GM19328 (cell line): ENCODE measurements around the gene TBL3.
"Not testable (repeated sequence)": the region's sequence is repeated elsewhere in the genome, so short reads cannot be mapped to it uniquely, and the experiment has no call there.

ENCODE experiments used
- ATAC-seq: cut with Tn5 transposase; IDR thresholded peaks from one replicate; pipeline ENCODE4 v1.9.1; 2021; ENCODE audit warnings: mild to moderate bottlenecking, moderate library complexity; ENCODE audit not compliant: unreplicated experiment

Gene TBL3

DNA sequence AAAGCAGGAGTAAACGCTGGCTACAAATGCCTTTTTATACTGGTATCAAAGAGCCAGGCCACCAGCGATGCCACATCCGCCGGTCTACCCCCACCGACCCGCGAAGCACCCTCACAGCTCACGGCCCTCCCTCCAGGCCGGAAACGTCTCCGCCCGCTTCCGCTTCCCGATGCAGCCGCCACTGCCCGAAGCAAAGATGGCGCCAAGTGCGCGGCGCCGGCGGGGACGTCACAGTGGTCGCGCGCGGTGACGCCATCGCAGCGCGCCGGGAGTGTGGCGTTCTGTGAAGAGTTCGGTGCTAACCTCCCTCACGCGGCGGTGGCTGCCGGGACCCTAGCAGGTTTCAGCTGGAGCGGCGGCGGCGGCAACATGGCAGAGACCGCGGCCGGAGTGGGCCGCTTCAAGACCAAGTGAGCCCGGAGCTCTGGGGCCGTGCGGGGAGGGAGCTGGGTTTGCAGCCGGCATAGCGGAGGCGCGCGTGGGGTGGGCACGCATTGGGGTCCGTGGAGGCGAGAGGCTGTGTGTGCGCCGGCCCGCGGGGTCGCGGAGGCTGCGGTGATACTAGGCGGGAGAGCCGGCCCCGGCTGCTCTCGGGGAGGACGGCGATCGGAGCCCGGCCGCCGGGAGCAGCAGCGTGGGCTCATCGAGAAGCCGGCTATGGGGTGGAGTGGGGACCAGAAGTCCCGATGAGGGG, at the start of gene TBL3:
Gene TBL3, plus strand, starts transcription at position 258 of the 694 bp plus-strand sequence. Its CDS starts 112 bp downstream, at position 370.
- peak; percentile 65 for ATAC-seq

DNA sequence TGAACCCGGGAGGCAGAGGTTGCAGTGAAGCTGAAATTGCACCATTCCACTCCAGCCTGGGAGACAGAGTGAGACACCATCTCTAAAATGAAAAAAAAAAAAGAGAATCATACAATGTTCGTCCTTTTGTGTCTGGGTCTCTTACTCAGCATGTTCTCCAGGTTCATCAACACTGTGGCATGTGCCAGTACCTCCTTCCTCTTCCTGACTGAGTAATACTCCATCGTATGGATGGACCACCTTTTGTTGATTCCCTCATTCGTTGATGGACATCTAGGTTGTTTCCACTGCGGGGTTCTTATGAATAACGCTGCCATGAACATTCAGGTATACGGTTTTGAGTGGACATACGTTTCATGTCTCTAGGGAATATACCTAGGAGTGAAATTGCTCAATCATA, 49.5 kb upstream of the TBL3 start:
- ATAC-seq, result no peak

DNA sequence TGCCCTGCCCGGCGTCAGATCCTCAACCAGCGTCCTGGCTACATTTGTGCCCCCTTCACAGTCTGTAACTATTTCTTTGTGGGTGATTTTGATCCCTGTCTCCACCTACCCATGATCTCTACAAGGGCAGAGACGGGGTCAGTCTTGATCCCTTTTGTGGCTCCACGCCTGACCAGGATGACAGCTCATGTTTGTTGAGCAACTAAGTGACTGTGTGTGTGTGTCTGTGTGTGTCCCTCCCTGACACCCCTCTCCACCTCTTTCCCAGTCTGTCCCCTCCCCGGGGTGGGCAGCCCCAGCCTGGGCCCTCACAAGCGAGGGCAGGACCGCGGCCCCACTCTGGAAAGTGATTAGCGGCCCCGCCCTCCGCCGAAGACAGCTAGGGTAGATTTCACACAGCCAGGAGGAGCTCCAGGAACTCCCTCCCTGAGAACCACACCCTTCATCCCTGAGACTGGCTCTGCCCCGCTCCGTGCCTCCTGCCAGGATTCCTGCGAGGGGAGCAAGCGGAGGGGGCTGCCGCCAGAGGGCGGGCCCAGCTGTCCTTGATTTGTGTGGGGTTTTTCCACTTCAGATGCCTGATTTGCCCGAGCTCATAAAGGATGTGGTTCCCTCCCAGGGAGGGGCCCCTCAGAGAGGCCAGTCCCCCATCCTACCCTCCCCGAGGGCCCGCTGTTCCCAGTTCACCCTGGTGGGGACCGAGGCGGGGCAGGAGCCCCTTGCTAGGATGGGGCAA, 48.4 kb upstream of the TBL3 start:
- no peak for ATAC-seq

DNA sequence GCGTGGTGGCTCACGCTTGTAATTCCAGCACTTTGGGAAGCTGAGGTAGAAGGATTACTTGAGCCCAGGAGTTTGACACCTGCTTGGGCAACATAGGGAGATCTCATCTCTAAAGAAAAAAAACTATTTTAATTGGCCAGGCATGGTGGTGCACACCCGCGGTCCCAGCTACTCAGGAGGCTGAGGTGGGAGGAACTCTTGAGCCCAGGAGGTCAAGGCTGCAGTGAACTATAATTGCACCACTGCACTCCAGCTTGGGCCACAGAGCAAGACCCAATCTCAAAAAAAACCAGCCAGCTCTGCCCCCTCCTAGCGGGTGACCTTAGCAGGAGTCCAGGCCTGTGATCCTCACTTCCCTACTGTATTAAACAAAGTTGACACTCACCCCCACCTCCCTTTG, 47.8 kb upstream of the TBL3 start:
- no peak for ATAC-seq

DNA sequence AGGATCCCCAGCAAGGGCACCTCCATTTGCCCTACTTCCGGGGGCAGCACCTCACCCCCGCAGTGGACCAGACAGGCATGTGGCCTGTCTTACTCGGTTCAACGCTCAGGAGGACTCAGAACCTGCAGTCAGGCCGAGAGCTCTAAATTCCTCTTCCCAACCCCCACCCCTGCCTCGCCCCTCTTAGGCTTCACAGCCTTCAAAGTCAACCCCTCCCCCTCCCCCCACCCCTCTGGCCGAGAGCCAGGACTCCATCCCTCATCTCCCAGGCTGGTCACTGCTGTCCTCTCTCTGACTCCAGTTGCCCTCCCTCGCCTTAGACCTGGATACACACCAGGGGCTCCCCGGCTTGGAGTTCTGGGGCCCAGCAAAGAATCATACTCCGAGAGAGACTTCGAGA, 45.6 kb upstream of the TBL3 start:
- ATAC-seq, result no peak

DNA sequence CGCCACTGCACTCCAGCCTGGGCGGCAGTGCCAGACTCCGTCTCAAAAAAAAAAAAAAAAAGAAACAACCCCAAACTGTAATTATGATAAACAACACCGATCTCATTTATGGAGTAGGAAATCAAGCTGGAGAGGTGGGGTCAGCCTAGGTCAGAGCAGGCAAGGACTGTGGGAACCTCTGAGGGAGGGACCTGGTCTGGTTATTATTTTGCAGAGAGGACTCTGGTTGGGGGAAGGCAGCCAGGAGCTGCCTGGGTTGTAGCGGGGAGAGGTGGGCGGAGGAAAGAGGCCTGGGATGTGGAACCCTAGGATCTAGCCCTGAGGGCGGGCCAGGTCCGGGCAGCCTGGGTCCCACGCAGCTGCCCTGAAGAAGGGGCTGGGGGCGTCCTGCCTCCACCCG, 42.7 kb upstream of the TBL3 start:
- no peak for ATAC-seq

DNA sequence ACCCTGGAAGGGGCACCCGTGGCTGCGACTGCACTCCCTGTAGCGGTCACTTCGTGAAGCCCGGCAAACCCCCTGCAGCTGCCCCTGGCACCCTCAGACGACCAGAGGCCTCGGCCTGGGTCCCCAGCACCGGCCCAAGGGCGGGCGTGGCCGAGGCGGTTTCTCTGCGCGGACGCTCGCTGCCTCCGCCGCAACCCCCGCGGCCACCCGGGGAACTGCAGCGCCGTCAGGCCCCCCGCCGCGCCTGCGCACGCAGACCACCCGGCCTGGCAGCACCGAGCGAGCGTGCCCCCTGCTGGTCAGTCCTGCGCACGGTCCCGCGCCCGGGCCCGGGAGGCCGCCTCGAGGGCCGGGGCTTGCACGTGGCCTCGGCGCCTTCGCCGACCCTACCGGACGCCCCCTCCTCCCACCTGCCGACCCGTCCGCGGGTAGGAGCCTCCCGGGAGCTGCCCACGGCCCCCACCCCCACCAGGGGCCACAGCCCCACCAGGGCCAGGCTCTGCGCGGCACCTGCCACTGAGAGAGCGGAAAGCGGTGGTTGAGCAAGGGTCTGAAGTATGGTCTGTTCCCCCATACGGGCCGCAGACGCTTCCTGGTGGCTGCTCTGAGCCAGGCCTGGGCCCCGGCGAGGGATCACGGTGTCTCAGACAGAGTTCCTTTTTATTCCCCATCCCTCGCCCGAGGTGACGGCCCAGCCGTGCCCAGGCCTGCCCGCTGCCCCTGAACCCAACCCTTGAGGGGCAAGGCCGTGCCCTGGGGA, 42.1 kb upstream of the TBL3 start:
- ATAC-seq, result peak; percentile 86

DNA sequence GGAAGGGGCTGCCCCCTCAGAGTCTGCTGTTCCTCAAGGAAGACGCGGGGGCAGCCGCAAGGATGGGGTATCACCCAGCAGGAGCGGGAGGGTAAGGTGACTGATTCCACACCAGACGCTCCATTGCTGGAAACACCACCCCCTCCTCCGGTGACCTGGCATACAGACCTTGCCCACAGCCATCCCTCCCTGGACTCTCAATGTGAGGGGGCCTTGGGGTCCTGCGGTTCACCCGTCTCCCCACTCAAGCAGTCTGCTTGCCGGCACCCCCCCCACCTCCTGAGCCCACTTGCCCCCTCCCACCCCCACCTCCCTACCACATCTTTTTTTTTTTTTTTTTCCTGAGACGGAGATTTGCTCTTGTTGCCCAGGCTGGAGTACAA, 41.5 kb upstream of the TBL3 start:
- no peak for ATAC-seq

DNA sequence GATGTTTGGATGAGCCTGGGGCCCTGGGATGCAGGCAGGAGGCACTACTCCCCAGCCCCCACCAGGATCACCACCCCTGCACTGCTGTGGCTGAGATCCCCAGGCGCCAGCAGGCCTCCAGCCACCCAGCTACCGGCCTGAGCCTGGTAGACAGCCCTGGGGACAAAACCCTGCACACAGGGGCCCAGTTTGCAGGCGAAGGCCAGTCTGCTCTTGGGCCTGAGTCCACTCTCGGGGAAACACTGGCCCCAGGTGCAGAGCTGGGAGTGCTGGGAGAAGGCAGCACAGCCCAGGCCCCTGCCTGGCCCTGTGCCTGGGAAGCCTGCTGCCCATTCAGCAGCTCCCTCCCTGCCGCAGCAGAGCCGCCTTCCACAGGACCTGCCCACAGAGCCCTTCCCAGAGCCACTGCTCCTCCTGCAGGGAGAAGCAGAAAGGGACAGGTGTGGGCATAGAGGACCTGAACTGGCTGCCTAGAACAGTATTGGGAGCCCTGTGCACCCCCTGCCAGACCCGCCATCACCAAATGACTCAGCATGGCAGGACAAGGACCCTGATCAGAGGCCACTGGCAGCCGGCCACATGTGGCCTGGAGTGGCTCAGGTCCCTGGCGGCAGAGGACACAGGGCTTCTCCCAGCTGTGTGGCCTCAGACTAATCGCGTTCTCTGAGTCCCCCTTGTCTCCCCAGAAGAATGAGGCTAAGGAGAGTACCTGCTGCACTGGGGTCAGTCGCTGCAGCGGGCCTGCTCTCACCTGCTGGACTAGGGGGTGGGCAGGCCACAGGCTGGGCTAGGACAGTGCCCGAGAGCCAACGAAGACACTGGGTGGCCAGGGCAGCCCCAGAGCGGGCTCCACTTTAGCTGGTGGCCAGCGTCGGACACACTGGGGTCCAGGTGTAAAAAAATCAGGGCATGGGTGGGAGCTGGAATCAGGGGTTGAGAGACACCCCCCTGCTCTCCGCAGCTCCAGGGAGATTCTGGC, 39.5 kb upstream of the TBL3 start:
- no peak for ATAC-seq

DNA sequence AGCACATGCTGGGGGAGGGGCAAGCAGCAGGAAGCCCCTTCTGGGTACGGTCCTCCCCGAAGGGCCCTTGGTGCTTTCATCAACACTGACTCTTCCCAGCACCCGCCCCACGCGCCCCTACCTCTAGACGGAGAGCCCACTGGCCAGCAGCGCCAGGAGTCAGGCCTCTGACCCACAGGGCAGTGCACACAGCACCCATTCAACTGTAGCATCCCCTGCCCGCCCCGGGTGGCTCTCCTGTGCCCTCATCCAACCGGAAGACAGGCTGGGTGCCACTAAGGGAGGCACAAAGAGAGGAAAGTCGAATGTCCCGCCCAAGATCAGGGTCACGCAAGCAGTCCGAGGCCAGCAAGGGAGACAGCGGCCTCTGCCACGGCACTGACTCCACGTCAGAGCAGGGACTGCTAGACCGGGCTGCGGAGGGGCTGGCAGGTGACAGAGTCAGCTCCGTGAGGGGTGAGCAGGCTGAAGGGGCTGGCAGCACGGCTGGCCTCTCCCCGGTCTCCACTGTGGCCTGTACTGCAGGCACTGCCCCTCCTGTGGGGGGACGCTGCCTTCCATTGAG, 38.7 kb upstream of the TBL3 start:
- ATAC-seq, result no peak

DNA sequence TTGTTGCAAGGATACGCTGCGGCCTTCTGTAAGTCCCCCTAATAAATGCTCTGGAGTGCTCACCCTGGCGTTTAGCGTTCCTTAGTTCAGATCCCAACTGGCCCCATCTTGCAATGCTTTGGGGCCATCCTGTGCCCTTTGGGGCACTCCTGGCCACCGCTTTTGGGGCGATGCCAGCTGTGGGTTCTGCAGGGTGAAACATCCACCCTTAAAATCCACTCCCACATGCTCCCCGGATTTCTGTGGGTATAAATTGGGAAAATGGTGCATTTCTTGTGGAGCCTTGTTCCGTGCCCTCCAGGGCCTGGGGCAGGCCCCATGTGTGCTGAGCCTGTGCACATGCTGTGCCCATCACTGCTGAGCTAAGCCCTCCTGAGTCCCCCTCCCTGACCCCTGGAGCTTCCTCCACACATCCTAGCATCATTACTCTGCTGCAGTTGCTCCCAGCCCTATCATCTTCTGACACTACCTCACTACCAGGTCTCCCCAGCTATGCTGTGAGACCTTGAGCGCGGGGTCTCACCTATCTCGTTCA, 34.8 kb upstream of the TBL3 start:
- ATAC-seq, result no peak

DNA sequence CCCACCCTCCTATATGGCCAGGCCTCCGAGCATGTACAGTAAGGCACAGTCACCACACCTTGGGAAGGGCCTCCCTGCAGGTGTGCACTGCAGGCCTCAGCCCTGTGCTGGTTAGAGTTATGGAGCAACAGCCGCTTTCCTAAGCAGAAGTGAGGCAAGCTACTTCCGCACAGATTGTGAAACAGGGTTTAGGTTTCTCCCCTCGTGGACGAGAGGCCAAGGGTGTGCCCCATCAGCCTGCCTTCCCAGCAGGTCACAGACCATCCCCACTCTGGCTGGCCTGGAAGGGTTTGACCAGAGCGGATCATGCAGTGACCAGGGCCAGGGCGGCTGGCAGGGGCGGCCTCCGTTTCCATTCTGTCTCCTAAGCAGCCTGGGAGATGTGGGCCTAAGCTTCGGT, 33.5 kb upstream of the TBL3 start:
- ATAC-seq, result no peak

DNA sequence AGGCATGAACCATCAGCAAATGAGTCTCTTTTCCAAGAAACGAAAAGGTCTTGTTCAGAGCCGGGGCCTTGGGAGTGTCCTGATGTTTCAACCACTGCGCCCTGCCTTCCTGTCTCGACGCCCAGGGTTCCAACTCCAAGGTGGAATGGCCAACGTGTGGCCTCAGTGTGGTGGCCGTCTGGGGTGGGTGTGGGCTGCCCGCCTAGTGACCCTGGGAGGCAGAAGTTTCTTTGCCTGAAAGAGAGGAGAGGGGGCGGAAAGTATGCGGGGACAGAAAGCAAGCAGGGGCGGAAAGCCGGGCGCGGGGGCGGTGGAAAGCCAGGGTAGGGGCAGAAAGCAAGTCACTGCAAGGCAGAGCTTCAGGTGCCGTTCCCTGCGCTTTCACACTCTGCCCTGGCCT, 32.9 kb upstream of the TBL3 start:
- no peak for ATAC-seq

DNA sequence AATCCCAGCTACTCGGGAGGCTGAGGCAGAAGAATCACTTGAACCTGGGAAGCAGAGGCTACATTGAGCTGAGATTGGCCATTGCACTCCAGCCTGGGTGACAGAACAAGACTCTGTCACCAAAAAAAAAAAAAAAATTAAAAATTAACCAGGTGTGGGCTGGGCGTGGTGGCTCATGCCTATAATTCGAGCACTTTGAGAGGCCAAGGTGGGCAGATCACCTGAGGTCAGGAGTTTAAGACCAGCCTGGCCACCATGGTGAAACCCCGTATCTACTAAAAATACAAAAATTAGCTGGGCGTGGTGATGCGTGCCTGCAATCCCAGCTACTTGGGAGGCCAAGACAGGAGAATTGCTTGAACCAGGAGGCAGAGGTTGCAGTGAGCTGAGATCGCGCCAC, 32.0 kb upstream of the TBL3 start:
- not testable (repeated sequence) for ATAC-seq

DNA sequence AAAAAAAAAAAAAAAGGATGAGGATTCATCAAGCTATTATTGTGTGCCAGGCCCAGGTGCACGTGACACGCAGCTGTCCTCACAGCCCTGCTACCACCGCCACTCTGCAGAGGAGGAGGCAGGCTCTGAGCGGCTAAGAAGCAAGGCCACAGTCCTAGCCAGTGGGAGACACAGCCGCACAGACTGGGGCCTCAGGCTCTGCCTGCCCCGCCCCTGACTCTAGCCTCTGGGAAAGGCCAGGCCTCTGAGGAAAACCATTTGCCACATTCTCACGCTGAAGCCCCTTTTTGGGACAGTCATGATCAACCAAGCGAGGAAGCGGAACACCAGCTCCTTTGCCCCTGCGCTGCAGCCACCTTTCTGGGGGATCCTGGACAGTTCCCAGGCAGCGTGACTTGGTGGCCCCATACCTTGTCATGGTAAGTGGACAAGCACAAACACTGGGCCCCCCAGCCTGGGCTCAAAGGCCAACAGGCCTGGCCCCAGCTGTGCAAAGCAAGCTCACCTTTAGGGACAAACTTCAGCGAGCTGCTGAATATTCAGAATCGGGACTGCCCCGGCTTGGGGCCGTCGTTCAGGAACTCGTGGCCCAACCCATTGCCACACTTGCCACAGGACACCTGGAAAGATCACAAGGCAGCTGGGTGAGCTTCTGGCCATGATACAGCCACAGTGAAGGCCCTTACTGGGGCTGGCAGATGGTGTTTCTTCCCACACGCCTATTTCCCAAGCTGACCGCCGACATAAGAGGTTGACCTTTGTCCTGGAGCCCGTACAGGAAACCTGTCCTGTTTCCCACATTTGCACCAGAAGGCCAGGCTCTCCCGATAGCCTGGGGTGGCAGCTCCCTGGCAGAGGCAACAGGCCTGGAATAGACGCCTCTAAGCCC, 31.3 kb upstream of the TBL3 start:
- no peak for ATAC-seq

DNA sequence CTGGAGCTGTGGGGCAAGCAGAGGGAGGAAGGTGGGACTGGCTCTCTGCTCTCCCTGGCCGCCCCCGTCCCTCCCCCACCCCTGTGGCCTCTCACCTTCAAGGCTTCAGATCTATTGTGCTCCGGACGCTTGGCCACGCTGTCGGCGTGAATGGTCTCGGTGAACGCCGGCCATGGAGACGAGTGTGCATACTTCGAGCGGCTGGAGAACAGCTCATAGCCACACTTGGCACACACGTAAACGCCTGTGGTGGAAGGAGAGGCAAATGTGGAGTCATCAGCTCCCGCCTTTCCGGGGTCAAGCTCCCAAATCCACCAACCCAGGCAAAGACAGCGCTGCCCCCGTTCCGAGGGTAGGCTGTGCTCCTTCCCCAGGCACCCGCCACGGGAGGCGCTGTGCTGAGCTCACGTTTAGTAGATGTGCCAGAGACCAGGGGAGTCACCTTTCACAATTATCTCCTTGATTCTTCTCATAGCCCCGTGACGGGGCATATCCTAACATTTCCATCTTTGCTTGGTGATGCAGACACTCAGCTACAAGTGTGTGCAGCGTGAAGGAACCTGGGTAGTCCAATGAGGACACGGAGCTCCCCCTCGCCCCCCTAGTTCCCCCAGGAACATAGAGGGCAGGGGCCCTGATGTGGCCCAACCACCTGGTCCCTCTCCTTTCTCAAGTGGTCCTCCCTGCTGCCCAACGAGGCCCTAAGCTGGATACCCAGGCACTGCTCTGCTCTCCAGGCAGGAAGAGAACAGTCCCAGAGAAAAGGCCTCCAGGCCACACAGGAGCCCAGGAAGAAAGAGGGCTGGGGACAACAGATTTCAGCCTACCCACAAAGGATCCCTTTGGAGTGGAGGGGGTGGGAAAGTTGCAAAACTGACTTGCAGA, 30.4 kb upstream of the TBL3 start:
- no peak for ATAC-seq

DNA sequence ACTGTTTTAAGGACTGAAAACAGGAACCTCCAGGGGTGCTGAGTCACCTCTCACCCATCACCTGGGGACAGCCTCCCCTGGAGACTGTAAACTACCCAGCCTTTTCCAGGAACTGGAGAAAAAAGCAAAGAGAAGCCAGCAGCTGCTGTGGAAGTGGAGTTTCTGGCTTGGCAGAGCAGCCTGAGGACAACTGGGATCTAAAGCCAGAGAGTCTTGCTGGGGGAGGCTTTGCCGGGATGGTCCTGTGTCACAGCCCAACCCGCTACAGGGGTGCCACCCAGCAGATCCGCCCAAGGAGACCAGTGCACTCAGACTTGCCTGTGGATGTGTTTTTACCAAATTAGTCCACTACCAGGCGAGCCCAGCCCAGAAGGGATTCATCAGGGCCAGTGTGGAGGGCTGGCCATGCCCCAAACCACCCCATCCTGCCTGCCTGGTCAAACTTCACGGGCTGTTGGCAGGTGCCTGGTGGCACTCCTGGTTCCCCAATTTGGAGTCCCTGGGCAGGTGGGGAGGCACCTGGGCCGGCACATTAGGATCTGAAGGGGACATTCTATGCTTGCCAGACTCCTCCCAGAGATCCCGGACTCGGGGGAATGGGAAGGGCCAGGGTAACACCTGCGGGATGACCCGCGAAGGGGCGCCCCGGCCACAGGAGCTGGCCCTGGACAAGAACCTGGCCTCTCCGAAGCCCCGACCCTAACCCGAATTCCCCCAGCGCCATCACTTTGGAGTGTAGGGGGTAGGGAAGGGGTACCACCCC, 29.6 kb upstream of the TBL3 start:
- ATAC-seq, result no peak
